HG03139 (cell line): ENCODE data around the gene FBXW4.
A peak's percentile ranks its signal among the peaks of the same experiment; 100 is the strongest.

ENCODE experiments used
- ATAC-seq: cut with Tn5 transposase; IDR thresholded peaks from one replicate; pipeline ENCODE4 v1.9.1; 2021; ENCODE audit not compliant: unreplicated experiment

Gene FBXW4

GRCh38 chr10:101694674-101695403 is at the start of gene FBXW4:
Gene FBXW4, minus strand, starts transcription at chr10:101695170. Its CDS starts 65 bp downstream, at chr10:101695105.
- peak; percentile 64 for ATAC-seq

- no peak for ATAC-seq
These were observed 49.3 kb upstream of the FBXW4 start for GRCh38 chr10:101744267-101744666.

- no peak for ATAC-seq
These were observed 47.0 kb upstream of the FBXW4 start for GRCh38 chr10:101741938-101742337.

- ATAC-seq = no peak
These were observed 41.7 kb upstream of the FBXW4 start for GRCh38 chr10:101736666-101737065.

GRCh38 chr10:101732096-101732495 is 37.1 kb upstream of the FBXW4 start:
- no peak for ATAC-seq

GRCh38 chr10:101726115-101726387 is 31.1 kb upstream of the FBXW4 start:
- no peak for ATAC-seq

- ATAC-seq = no peak
These were observed 30.5 kb upstream of the FBXW4 start for GRCh38 chr10:101725296-101726114.

- ATAC-seq = no peak
These were observed 29.5 kb upstream of the FBXW4 start for GRCh38 chr10:101724446-101724845.

GRCh38 chr10:101723176-101723575 is 28.2 kb upstream of the FBXW4 start:
- ATAC-seq = no peak

- ATAC-seq = no peak
These were observed 26.8 kb upstream of the FBXW4 start for GRCh38 chr10:101721806-101722205.

GRCh38 chr10:101720606-101721230 is 25.7 kb upstream of the FBXW4 start:
- ATAC-seq = no peak

- no peak for ATAC-seq
These were observed 23.8 kb upstream of the FBXW4 start for GRCh38 chr10:101718690-101719275.

- ATAC-seq = no peak
These were observed 22.1 kb upstream of the FBXW4 start for GRCh38 chr10:101716891-101717659.

- no peak for ATAC-seq
These were observed 18.0 kb upstream of the FBXW4 start for GRCh38 chr10:101712997-101713396.

GRCh38 chr10:101710793-101711192 is 15.8 kb upstream of the FBXW4 start:
- no peak for ATAC-seq

GRCh38 chr10:101710059-101710695 is 15.2 kb upstream of the FBXW4 start:
- ATAC-seq = no peak

- ATAC-seq = no peak
These were observed 14.5 kb upstream of the FBXW4 start for GRCh38 chr10:101709359-101710058.

- ATAC-seq = no peak
These were observed 13.9 kb upstream of the FBXW4 start for GRCh38 chr10:101708870-101709269.

- ATAC-seq = no peak
These were observed 13.1 kb upstream of the FBXW4 start for GRCh38 chr10:101708073-101708472.

- ATAC-seq = no peak
These were observed 9.4 kb upstream of the FBXW4 start for GRCh38 chr10:101704331-101704730.
